ENCODE results near the gene SCT.

SCT gene

GRCh38 chr11:621838-622237 lies 5.1 kb downstream of the SCT start:
- no peak for DNase-seq

GRCh38 chr11:620935-621814 lies 5.8 kb downstream of the SCT start:
- DNase-seq = peak in 1 of 2 donors; percentile 23

GRCh38 chr11:620201-620600 lies 6.8 kb downstream of the SCT start:
- DNase-seq = no peak

GRCh38 chr11:619628-620050 lies 7.3 kb downstream of the SCT start:
- DNase-seq = no peak

GRCh38 chr11:618856-619627 lies 7.9 kb downstream of the SCT start:
- no peak for DNase-seq

- DNase-seq = no peak
Observed at GRCh38 chr11:617912-618682, 8.9 kb downstream of the SCT start.

GRCh38 chr11:617199-617911 lies 9.6 kb downstream of the SCT start:
- no peak for DNase-seq

GRCh38 chr11:616320-617198 lies 10.4 kb downstream of the SCT start:
- DNase-seq = no peak

- DNase-seq = peak; percentile 97 to 98
Observed at GRCh38 chr11:615504-616319, 11.3 kb downstream of the SCT start, which contains the start of gene IRF7. Gene IRF7 (minus strand): TSS chr11:615950. CDS start chr11:615364, 586 bp downstream.

GRCh38 chr11:614623-615503 lies 12.1 kb downstream of the SCT start:
- DNase-seq = no peak

- DNase-seq = no peak
Observed at GRCh38 chr11:614021-614622, 12.9 kb downstream of the SCT start.

- DNase-seq = peak; percentile 32 to 74
Observed at GRCh38 chr11:613369-613968, 13.5 kb downstream of the SCT start.

GRCh38 chr11:612961-613300 lies 14.1 kb downstream of the SCT start:
- DNase-seq = no peak

GRCh38 chr11:612201-612960 lies 14.6 kb downstream of the SCT start:
- DNase-seq = peak in 1 of 2 donors; percentile 3

- no peak for DNase-seq
Observed at GRCh38 chr11:611001-611996, 15.7 kb downstream of the SCT start.

- no peak for DNase-seq
Observed at GRCh38 chr11:610146-610801, 16.7 kb downstream of the SCT start.

All from inflammatory macrophage (primary cell).